OCI-LY1 (cell line): ENCODE measurements around the gene PACSIN2.

Experiments
- H2AFZ ChIP-seq: fragments of 200-600 bp; sonication (generic), shearing (Covaris generic); 2 replicates; pipeline ENCODE4 v1.6.0; 2014; ENCODE audit warnings: antibody characterized with exemption, mild to moderate bottlenecking, low read length
- H3F3A ChIP-seq: fragments of 200-600 bp; sonication (generic), shearing (Covaris generic); 2 replicates; pipeline ENCODE4 v1.6.0; 2014; ENCODE audit warnings: mild to moderate bottlenecking, antibody characterized with exemption, low read length, moderate library complexity; ENCODE audit not compliant: insufficient read depth
- H3K27ac ChIP-seq: fragments of 200-600 bp; sonication (generic); 2 replicates; pipeline ENCODE4 v1.5.1; 2014; ENCODE audit warnings: low read length, mixed run types, mild to moderate bottlenecking, low read depth; ENCODE audit not compliant: poor library complexity, severe bottlenecking
- H3K27me3 ChIP-seq: fragments of 200-600 bp; sonication (generic); 2 replicates; pipeline ENCODE4 v1.6.0; 2014; ENCODE audit warnings: antibody characterized with exemption, mild to moderate bottlenecking, low read length, moderate library complexity; ENCODE audit not compliant: insufficient read depth
- H3K36me3 ChIP-seq: fragments of 200-600 bp; sonication (generic); 2 replicates; pipeline ENCODE4 v1.6.1; 2014; ENCODE audit warnings: mild to moderate bottlenecking, antibody characterized with exemption, low read length, moderate library complexity, mixed read lengths; ENCODE audit not compliant: insufficient read depth
- H3K4me1 ChIP-seq: fragments of 200-600 bp; sonication (generic); 2 replicates; pipeline ENCODE4 v1.5.1; 2014; ENCODE audit warnings: mild to moderate bottlenecking, low read length, moderate library complexity; ENCODE audit not compliant: insufficient read depth, severe bottlenecking
- H3K4me2 ChIP-seq: fragments of 200-600 bp; sonication (generic), shearing (Covaris generic); 2 replicates; pipeline ENCODE4 v1.6.1; 2014; ENCODE audit warnings: low read length
- H3K4me3 ChIP-seq: fragments of 200-600 bp; sonication (generic); 2 replicates; pipeline ENCODE4 v1.5.1; 2014; ENCODE audit warnings: low read length, low read depth, mild to moderate bottlenecking, mixed read lengths; ENCODE audit not compliant: poor library complexity, severe bottlenecking
- H3K79me2 ChIP-seq: fragments of 200-600 bp; shearing (Covaris generic); 2 replicates; pipeline ENCODE4 v1.6.1; 2016; ENCODE audit warnings: mixed run types, low read length, mixed read lengths; ENCODE audit not compliant: insufficient read depth
- H3K9ac ChIP-seq: fragments of 200-600 bp; sonication (generic), shearing (Covaris generic); 2 replicates; pipeline ENCODE4 v1.6.1; 2014; ENCODE audit warnings: mild to moderate bottlenecking, low read length, mixed read lengths
- H3K9me2 ChIP-seq: fragments of 200-600 bp; sonication (generic), shearing (Covaris generic); 2 replicates; pipeline ENCODE4 v1.6.1; 2014; ENCODE audit warnings: low read depth, mild to moderate bottlenecking, low read length, mixed read lengths
- H3K9me3 ChIP-seq: fragments of 200-600 bp; shearing (Covaris generic); 2 replicates; pipeline ENCODE4 v1.6.1; 2014; ENCODE audit warnings: low read length, mixed read lengths
- H4K20me1 ChIP-seq: fragments of 200-600 bp; sonication (generic), shearing (Covaris generic); 2 replicates; pipeline ENCODE4 v1.6.0; 2016; ENCODE audit warnings: mild to moderate bottlenecking, low read length; ENCODE audit not compliant: insufficient read depth
- CTCF ChIP-seq: fragments of 200-600 bp; sonication (generic), shearing (Covaris generic); IDR thresholded peaks from 2 replicates; pipeline ENCODE4 v1.5.1; 2017; ENCODE audit warnings: mild to moderate bottlenecking, antibody characterized with exemption, low read length, moderate library complexity, mixed read lengths
- EZH2 ChIP-seq: fragments of 200-600 bp; sonication (generic), shearing (Covaris generic); IDR thresholded peaks from 2 replicates; pipeline ENCODE4 v1.8.0; 2017; ENCODE audit warnings: borderline replicate concordance, mixed run types, mild to moderate bottlenecking, antibody characterized with exemption, low read length, moderate library complexity, mixed read lengths

Gene PACSIN2

GRCh38 chr22:43006753-43007152 lies 8.2 kb downstream of the PACSIN2 start:
- Histone ChIP-seq H3K4me3 (no peak overlapping the region), H3K36me3 (no peaks in the 10 kb centered on the region), H3K27ac (no peak overlapping the region), H4K20me1 (no peaks in the 10 kb centered on the region), H3K27me3 (no peaks in the 10 kb centered on the region), H2AFZ (no peak overlapping the region), H3K9me3 (no peaks in the 10 kb centered on the region), H3K4me2 (no peak overlapping the region), H3K4me1 (no peaks in the 10 kb centered on the region), H3K79me2 (no peaks in the 10 kb centered on the region), H3K9ac (no peak overlapping the region), H3F3A (no peaks in the 10 kb centered on the region), H3K9me2 (no peaks in the 10 kb centered on the region)
- TF ChIP-seq EZH2 = no peak
- no peak for TF ChIP-seq CTCF

GRCh38 chr22:43006016-43006505 lies 8.9 kb downstream of the PACSIN2 start:
- Histone ChIP-seq H3K27ac (no peak overlapping the region), H3K36me3 (no peaks in the 10 kb centered on the region), H3K4me3 (no peak overlapping the region), H3K79me2 (no peaks in the 10 kb centered on the region), H4K20me1 (no peaks in the 10 kb centered on the region), H3K4me2 (no peak overlapping the region), H3K4me1 (no peaks in the 10 kb centered on the region), H3K9me3 (no peaks in the 10 kb centered on the region), H3F3A (no peaks in the 10 kb centered on the region), H2AFZ (no peak overlapping the region), H3K9me2 (no peaks in the 10 kb centered on the region), H3K9ac (no peak overlapping the region), H3K27me3 (no peaks in the 10 kb centered on the region)
- TF ChIP-seq EZH2 (no peak), CTCF (no peak)

GRCh38 chr22:43005106-43005505 lies 9.8 kb downstream of the PACSIN2 start:
- H3K36me3 ChIP-seq = no peaks in the 10 kb centered on the region
- no peaks in the 10 kb centered on the region for H3K27me3 ChIP-seq
- no peak overlapping the region for H3K9ac ChIP-seq
- no peaks in the 10 kb centered on the region for H3K9me3 ChIP-seq
- H3F3A ChIP-seq = no peaks in the 10 kb centered on the region
- H4K20me1 ChIP-seq = no peaks in the 10 kb centered on the region
- no peaks in the 10 kb centered on the region for H3K9me2 ChIP-seq
- no peaks in the 10 kb centered on the region for H3K79me2 ChIP-seq
- no peak overlapping the region for H3K4me2 ChIP-seq
- no peak overlapping the region for H3K4me3 ChIP-seq
- no peak overlapping the region for H2AFZ ChIP-seq
- no peak overlapping the region for H3K27ac ChIP-seq
- TF ChIP-seq EZH2 (no peak), CTCF (no peak)
- no peaks in the 10 kb centered on the region for H3K4me1 ChIP-seq
